Lower lobe of right lung (tissue), 2 donors: Measurements from ENCODE around the gene CIC. TPM values are rescaled to one million over a fixed set of nuclear protein-coding genes. Genes with fewer than 3 reads are reported as not detected.
A peak's percentile ranks its signal among the peaks of the same experiment; 100 is the strongest.

Source experiments
- ATAC-seq, 2 donors: fragments of 200-7000 bp; cut with Tn5 transposase; one replicate each; pipeline ENCODE4 v1.9.1; 2020 to 2022; ENCODE audit warnings: mild to moderate bottlenecking in 2 of 2, moderate library complexity in 2 of 2
- DNase-seq: peaks from one replicate; pipeline ENCODE4 v3.0.0-alpha.2; 2020
- H3K27ac ChIP-seq: fragments of 200-600 bp; one replicate; pipeline ENCODE4 v1.8.0; 2022
- H3K27me3 ChIP-seq: fragments of 200-600 bp; one replicate; pipeline ENCODE4 v1.8.0; 2022; ENCODE audit warnings: low read depth
- H3K36me3 ChIP-seq: fragments of 200-600 bp; one replicate; pipeline ENCODE4 v1.8.0; 2022; ENCODE audit warnings: mild to moderate bottlenecking
- H3K4me1 ChIP-seq: fragments of 200-600 bp; one replicate; pipeline ENCODE4 v1.8.0; 2022
- H3K4me3 ChIP-seq: fragments of 200-600 bp; one replicate; pipeline ENCODE4 v1.8.0; 2022; ENCODE audit warnings: mild to moderate bottlenecking
- H3K9me3 ChIP-seq: fragments of 200-600 bp; one replicate; pipeline ENCODE4 v1.8.0; 2022
- intact Hi-C: fragments of 100-400 bp; cut with DNase I; formaldehyde crosslinking; loops from one replicate; pipeline ENCODE4 v1.11.0; 2022
- long read RNA-seq: library from polyadenylated mRNA; unstranded; transcript quantifications from one replicate; pipeline ENCODE4 v2.0.0, GENCODE V29; 2021
- total RNA-seq: library from RNA; stranded (reverse); fragmentation: NEBNext Ultra II Directional; extraction: Animal tissue kit (Norgen Biotek cat#: 25700); gene quantifications from one replicate; pipeline ENCODE4 v1.2.1, GENCODE V29; 2021
- TF ChIP-seq, protein P1 (sequence below): fragments of 200-600 bp; IDR thresholded peaks from one replicate; pipeline ENCODE4 v1.8.0; 2022; ENCODE audit warnings: antibody characterized with exemption, mild to moderate bottlenecking
- donor health status: DM: no; HTN: yes; CAD: no; lungs with severe emphysema.

Gene CIC
- total RNA-seq: 67.9 TPM
- long read RNA-seq, partial matches to known transcripts: 18 of 30 reads
- long read RNA-seq, other reads (novel, unspliced or antisense): 8 of 30 reads

DNA sequence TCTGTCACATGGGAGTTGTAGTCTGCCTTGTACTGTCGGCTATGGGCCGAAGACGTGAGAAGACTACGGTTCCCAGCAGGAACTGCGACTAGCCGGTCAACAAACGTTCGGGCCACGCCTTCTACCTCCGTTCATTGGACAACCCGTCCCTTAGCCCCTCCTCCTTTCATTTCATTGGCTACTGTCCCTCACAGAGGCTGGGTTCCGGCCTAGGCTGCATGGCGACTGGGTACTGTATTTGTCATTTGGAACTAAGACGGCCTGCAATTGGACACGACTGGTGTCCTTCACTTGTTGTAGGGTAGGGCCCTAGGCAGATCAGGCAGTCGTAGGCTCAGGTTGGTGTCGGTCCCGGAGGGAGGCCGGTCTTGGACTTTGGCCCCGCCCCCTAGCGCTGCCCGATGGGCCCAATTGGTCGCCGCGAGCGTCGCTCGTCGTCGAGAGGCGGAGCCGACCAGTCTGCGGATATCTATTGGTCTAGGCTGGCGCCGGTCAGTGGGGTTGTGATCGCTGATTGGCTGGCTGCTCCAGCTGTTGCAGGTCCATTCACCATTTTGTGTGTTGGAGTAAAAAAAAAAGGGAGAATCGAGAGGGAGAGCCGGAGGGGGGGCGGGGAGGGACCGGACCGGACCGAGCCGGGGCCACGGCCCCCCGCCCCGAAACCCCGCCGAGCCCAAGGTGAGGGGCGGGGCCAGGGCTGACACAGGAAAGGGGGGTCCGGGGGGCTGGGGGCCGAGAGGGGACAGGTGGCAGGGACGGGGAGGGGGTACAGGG, at the start of gene CIC:
Gene CIC (plus strand): TSS at position 549 of the 774 bp plus-strand sequence. CDS start 2,532 bp downstream, outside the sequence.
- peaks cover 20% of the 10 kb centered on the region for H3K36me3 ChIP-seq
- H3K4me3 ChIP-seq: peak within 1 kb of the TSS; percentile 61
- ATAC-seq (peak; percentile 91 to 93), DNase-seq (peak; percentile 99)
- H3K4me1 ChIP-seq: peaks cover 26% of the 10 kb centered on the region
- peak within 1 kb of the TSS; percentile 97 for H3K27ac ChIP-seq
- intact Hi-C loops: no loop called here
- no peaks in the 10 kb centered on the region for H3K9me3 ChIP-seq
- H3K27me3 ChIP-seq: no peaks in the 10 kb centered on the region
- TF ChIP-seq, protein P1, sequence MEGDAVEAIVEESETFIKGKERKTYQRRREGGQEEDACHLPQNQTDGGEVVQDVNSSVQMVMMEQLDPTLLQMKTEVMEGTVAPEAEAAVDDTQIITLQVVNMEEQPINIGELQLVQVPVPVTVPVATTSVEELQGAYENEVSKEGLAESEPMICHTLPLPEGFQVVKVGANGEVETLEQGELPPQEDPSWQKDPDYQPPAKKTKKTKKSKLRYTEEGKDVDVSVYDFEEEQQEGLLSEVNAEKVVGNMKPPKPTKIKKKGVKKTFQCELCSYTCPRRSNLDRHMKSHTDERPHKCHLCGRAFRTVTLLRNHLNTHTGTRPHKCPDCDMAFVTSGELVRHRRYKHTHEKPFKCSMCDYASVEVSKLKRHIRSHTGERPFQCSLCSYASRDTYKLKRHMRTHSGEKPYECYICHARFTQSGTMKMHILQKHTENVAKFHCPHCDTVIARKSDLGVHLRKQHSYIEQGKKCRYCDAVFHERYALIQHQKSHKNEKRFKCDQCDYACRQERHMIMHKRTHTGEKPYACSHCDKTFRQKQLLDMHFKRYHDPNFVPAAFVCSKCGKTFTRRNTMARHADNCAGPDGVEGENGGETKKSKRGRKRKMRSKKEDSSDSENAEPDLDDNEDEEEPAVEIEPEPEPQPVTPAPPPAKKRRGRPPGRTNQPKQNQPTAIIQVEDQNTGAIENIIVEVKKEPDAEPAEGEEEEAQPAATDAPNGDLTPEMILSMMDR: no peak

DNA sequence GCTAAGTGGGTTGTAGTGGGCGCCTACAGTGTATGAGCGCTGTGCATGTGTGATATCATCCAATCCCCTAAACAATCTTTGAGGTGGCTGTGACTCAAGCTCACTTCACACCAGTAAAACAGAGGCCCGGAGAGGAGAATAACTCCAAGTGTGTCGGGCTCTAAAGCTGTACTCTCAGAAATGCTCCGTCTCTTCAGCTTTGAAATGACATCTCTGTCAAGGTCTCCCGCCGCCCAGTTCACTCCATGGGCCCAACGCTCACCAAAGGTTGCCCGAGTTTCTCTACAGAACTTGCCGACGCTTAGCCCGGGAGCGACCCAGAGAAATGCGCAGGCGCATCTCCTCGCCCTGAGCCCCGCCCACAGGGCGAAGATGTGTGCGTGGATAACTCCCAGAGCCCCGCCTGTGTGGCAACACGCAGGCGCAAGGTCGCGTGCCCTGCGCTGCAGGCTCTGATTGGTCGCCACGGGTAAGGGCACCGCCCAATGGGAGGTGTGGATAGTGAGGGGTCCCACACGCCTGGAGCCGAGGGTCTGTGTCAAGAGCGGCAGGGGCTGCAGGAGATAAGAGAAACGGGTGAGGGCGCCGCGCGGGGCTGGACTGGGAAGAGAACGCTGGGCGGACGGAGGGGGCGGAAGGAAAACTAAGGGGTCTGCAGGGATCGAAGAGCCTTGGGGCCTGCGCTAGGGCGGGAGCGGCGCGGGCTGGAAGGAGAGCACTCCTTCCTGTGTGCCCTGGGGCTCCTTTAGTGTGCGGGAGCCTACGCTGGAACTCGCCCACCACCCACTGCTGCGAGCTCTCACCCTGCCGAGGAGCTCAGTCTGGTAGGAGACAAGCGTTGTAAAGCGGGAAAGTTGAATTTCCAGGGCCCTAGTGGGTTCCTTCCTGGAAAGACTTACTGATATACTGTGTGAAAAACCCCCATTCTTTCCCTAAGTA, 49.0 kb upstream of the CIC start, which contains the start of gene ZNF526:
Gene ZNF526 (plus strand): TSS at position 501 of the 939 bp plus-strand sequence. CDS start 4,092 bp downstream, outside the sequence.
- peak; percentile 98 for DNase-seq
- TF ChIP-seq, protein P1: no peak
- peaks cover 52% of the 10 kb centered on the region for H3K4me1 ChIP-seq

DNA sequence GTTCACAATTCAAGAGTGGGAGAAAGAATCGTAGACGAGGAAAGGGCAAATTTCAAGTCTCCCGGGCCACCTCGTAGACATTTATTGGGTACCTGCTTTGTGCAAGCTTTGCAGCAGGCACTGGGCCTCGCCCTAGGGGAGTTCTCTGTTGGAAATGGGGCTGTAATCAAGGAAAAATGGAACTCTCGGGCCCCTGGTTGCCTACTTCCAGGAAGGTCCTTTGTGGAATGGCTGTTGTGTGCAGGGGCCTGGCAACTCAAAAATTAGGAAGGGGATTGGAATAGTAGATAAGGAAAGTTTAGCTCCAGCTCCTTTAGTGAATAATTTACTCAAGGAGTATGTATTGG, 48.3 kb upstream of the CIC start:
- no peaks in the 10 kb centered on the region for H3K9me3 ChIP-seq
- peaks cover 17% of the 10 kb centered on the region for H3K36me3 ChIP-seq
- no peak for ATAC-seq
- TF ChIP-seq, protein P1: no peak
- no peak for DNase-seq
- H3K4me1 ChIP-seq: peaks cover 46% of the 10 kb centered on the region
- H3K27me3 ChIP-seq: no peaks in the 10 kb centered on the region
- peak overlapping the region; percentile 76 for H3K4me3 ChIP-seq
- H3K27ac ChIP-seq: peak overlapping the region; percentile 73
- intact Hi-C loops: no loop called here

More for the DNA sequence above, 49.0 kb upstream of the CIC start, which contains the start of gene ZNF526:
- Histone ChIP-seq H3K27me3 (no peaks in the 10 kb centered on the region), H3K4me3 (peak within 1 kb of the TSS; percentile 76), H3K36me3 (peaks cover 14% of the 10 kb centered on the region), H3K27ac (peak within 1 kb of the TSS; percentile 73), H3K9me3 (no peaks in the 10 kb centered on the region)
- ATAC-seq: peak; percentile 94
- intact Hi-C loops: no loop called here

DNA sequence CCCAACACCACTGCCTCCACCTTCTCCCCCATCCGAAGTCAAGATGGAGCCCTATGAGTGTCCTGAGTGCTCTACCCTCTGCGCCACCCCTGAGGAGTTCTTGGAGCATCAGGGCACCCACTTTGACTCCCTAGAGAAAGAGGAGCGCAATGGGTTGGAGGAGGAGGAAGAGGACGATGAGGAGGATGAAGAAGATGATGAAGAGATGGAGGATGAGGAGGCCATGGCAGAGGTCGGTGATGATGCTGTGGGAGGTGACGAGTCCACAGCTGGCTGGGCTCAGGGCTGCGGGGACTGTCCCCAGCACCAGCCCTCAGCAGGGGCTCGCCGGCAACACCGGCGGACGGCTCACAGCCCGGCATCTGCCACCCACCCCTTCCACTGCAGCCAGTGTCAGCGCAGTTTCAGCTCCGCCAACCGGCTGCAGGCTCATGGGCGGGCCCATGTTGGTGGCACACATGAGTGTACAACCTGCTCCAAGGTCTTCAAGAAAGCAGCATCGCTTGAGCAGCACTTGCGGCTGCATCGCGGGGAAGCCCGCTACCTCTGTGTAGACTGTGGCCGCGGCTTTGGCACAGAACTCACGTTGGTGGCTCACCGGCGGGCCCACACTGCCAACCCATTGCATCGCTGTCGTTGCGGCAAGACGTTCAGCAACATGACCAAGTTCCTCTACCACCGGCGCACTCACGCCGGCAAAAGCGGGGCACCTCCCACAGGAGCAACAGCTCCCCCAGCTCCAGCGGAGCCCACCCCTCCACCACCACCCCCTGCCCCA, 43.9 kb upstream of the CIC start:
- Histone ChIP-seq H3K27ac (no peak overlapping the region), H3K36me3 (peaks cover 58% of the 10 kb centered on the region), H3K27me3 (no peaks in the 10 kb centered on the region), H3K4me3 (no peak overlapping the region), H3K9me3 (no peaks in the 10 kb centered on the region), H3K4me1 (peaks cover 17% of the 10 kb centered on the region)
- DNase-seq: no peak
- ATAC-seq: no peak
- TF ChIP-seq, protein P1: no peak
- intact Hi-C loops: no loop called here
